DOHH2 (cell line): ENCODE results near the gene RMI1.

ENCODE experiments used
- EZH2phosphoT487 ChIP-seq: fragments of 200-600 bp; sonication (generic); IDR thresholded peaks from 2 replicates; pipeline ENCODE4 v1.6.1; 2017; ENCODE audit warnings: borderline replicate concordance, mild to moderate bottlenecking, antibody characterized with exemption, low read length, moderate library complexity, mixed read lengths
- TF ChIP-seq, protein P1 (sequence below): fragments of 200-600 bp; sonication (generic); IDR thresholded peaks from one replicate; pipeline ENCODE4 v1.5.1; 2014; ENCODE audit warnings: antibody characterized with exemption, mild to moderate bottlenecking, low read depth, low read length; ENCODE audit not compliant: poor library complexity, severe bottlenecking

- TF ChIP-seq EZH2phosphoT487 = no peak
- TF ChIP-seq, protein P1, sequence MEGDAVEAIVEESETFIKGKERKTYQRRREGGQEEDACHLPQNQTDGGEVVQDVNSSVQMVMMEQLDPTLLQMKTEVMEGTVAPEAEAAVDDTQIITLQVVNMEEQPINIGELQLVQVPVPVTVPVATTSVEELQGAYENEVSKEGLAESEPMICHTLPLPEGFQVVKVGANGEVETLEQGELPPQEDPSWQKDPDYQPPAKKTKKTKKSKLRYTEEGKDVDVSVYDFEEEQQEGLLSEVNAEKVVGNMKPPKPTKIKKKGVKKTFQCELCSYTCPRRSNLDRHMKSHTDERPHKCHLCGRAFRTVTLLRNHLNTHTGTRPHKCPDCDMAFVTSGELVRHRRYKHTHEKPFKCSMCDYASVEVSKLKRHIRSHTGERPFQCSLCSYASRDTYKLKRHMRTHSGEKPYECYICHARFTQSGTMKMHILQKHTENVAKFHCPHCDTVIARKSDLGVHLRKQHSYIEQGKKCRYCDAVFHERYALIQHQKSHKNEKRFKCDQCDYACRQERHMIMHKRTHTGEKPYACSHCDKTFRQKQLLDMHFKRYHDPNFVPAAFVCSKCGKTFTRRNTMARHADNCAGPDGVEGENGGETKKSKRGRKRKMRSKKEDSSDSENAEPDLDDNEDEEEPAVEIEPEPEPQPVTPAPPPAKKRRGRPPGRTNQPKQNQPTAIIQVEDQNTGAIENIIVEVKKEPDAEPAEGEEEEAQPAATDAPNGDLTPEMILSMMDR = no peak
Measured at GRCh38 chr9:83965350-83966208, 15.0 kb upstream of the RMI1 start.
